Epithelial cell of esophagus (primary cell): ENCODE results near the gene TOX2.

ENCODE experiments used
- DNase-seq: peaks from one replicate; pipeline ENCODE4 v3.0.0; 2010; ENCODE audit warnings: low read depth
- H3K4me3 ChIP-seq: 2 replicates; pipeline ENCODE4 v1.5.1; 2011; ENCODE audit warnings: mild to moderate bottlenecking, low read length, control low read depth
- CTCF ChIP-seq: IDR thresholded peaks from 2 replicates; pipeline ENCODE4 v1.5.1; 2011; ENCODE audit warnings: low read depth, mild to moderate bottlenecking, low read length, control low read depth, inconsistent platforms; ENCODE audit not compliant: insufficient read depth; ENCODE audit errors: missing control alignments

TOX2 gene

DNA sequence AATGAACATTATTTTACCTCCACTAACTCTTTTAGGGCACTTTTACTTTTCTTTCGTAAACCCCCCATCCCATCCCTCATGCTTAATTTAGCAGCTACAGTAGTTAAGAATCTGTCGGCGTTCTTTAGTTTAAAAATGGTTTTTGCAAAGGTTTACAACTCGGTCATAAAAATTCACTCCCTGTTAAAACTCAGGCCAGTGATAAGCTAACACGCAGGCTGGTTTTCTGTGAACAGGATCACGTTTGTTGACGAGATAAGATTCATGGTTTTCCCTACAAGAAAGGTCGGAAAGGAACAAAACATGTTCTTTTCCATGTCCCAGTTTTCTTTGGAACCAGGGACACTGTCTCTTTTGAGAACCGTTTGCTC is 101.1 kb downstream of the TOX2 start:
- no peak for DNase-seq
- no peak for TF ChIP-seq CTCF
- no peak overlapping the region for H3K4me3 ChIP-seq

- no peak for TF ChIP-seq CTCF
- DNase-seq, result no peak
Observed at GRCh38 chr20:44016525-44016924, 101.9 kb downstream of the TOX2 start.

DNA sequence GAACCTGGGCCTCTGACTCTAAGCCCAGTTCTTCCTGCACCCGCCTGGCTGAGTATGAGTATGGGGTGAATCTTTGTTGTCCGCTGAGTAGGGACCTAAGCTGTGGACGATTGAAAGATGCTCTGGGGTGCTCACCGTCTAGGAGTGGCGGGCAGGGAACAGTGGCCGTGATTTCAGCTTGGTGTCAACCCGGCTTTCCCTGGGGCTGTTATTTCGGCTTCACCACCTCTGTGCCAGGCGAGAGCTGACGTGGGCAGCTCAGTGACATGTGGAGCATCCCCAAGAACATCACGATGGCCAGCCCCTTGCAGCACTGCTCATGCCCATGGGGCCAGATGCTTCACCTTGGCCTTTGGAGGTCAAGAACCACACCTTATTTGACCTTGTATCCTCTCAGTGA is 102.6 kb downstream of the TOX2 start:
- DNase-seq, result no peak
- H3K4me3 ChIP-seq, result no peak overlapping the region
- TF ChIP-seq CTCF, result no peak

More at GRCh38 chr20:44016525-44016924, 101.9 kb downstream of the TOX2 start:
- no peak overlapping the region for H3K4me3 ChIP-seq

DNA sequence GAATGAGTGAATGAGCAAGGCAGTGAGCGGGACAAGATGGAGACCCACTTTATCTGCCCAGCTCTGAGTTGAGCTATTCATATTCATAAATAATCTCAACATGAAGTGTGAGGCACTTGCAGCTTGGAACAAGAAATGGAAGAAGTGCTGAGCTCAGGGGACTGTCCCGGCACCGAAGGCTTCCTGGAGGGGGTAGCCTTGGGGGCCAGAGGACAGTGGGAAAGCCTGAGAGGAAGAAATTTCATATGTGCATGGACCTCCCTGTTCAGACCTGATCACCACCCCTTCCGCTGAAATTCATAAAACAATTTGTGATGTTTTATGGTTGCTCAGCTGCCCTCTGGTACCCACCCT is 103.2 kb downstream of the TOX2 start:
- no peak for TF ChIP-seq CTCF
- DNase-seq, result no peak
- no peak overlapping the region for H3K4me3 ChIP-seq

DNA sequence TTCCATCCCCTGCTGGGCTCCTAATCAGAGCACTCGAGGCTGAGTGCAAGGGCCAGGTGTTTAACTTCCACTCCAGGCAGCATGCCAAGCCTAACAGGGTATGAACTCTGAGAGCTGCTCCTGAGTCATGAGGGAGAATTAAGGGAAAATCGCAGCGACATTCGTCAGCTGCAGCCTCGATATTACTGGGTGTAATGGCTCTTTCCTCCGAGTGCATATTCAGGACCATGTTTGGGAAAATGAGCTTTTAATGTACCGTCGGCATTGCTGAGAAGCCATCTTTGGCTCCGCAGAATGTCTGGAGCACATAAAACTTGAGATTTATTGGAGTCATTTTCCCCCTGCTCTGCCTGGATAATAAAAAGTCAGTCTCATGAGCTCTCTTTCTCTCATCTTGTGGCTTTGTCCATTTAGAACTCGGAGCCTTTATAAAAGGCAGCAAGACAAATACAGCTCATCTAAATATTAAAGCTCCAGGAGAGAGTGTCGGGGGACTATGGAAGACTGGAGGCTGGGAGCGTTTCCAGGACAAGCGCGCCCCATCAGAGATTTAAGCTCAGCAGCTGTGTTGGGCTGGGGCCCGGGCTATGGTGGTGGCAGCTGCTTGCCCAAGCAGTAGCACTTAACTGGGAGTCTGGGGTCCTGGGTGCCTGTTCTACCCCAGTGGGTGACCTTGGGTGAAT is 103.7 kb downstream of the TOX2 start:
- H3K4me3 ChIP-seq, result no peak overlapping the region
- no peak for TF ChIP-seq CTCF

GRCh38 chr20:44018942-44019637 is 104.4 kb downstream of the TOX2 start:
- DNase-seq, result no peak
- H3K4me3 ChIP-seq, result no peak overlapping the region
- TF ChIP-seq CTCF, result no peak

More for the DNA sequence above, 103.7 kb downstream of the TOX2 start:
- DNase-seq, result peak; percentile 87
